Progenitor cell of endocrine pancreas (in vitro differentiated cells): Measurements from ENCODE around the gene NDUFAF8. TPM values are rescaled to one million over a fixed set of nuclear protein-coding genes. Genes with fewer than 3 reads are reported as not detected.

Source experiments
- DNase-seq: peaks from one replicate; pipeline ENCODE4 v3.0.0; 2021; ENCODE audit warnings: low spot score; ENCODE audit not compliant: unreplicated experiment
- H3K27ac Mint-ChIP-seq: 2 replicates; pipeline ENCODE4 v1.8.0; 2021; ENCODE audit warnings: mild to moderate bottlenecking, moderate library complexity, mixed read lengths
- H3K27me3 Mint-ChIP-seq: 2 replicates; pipeline ENCODE4 v1.8.0; 2021; ENCODE audit warnings: mixed read lengths
- H3K36me3 Mint-ChIP-seq: 2 replicates; pipeline ENCODE4 v1.8.0; 2022; ENCODE audit warnings: mixed read lengths; ENCODE audit not compliant: insufficient read depth
- H3K4me1 Mint-ChIP-seq: 2 replicates; pipeline ENCODE4 v1.8.0; 2021; ENCODE audit warnings: low read depth, mixed read lengths
- H3K4me3 Mint-ChIP-seq: 2 replicates; pipeline ENCODE4 v1.8.0; 2021; ENCODE audit warnings: low read depth, mild to moderate bottlenecking, moderate library complexity, mixed read lengths
- H3K9me3 Mint-ChIP-seq: 2 replicates; pipeline ENCODE4 v1.8.0; 2021; ENCODE audit warnings: low read depth, mixed read lengths
- long read RNA-seq: library from polyadenylated mRNA; unstranded; transcript quantifications from one replicate; pipeline ENCODE4 v2.0.0, GENCODE V29; 2020
- total RNA-seq: library from RNA; stranded (reverse); gene quantifications from 2 replicates; pipeline ENCODE4 v1.2.1, GENCODE V29; 2021
- TF ChIP-seq, protein P1 (sequence below): fragments of 200-600 bp; sonication (generic); IDR thresholded peaks from one replicate; pipeline ENCODE4 v1.5.0; 2021; ENCODE audit warnings: antibody characterized with exemption, mild to moderate bottlenecking; ENCODE audit not compliant: unreplicated experiment

The NDUFAF8 gene, protein sequence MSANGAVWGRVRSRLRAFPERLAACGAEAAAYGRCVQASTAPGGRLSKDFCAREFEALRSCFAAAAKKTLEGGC
- total RNA-seq, result 39.7 and 43.6 TPM in 2 replicates
- long read RNA-seq, result 0 reads

DNA sequence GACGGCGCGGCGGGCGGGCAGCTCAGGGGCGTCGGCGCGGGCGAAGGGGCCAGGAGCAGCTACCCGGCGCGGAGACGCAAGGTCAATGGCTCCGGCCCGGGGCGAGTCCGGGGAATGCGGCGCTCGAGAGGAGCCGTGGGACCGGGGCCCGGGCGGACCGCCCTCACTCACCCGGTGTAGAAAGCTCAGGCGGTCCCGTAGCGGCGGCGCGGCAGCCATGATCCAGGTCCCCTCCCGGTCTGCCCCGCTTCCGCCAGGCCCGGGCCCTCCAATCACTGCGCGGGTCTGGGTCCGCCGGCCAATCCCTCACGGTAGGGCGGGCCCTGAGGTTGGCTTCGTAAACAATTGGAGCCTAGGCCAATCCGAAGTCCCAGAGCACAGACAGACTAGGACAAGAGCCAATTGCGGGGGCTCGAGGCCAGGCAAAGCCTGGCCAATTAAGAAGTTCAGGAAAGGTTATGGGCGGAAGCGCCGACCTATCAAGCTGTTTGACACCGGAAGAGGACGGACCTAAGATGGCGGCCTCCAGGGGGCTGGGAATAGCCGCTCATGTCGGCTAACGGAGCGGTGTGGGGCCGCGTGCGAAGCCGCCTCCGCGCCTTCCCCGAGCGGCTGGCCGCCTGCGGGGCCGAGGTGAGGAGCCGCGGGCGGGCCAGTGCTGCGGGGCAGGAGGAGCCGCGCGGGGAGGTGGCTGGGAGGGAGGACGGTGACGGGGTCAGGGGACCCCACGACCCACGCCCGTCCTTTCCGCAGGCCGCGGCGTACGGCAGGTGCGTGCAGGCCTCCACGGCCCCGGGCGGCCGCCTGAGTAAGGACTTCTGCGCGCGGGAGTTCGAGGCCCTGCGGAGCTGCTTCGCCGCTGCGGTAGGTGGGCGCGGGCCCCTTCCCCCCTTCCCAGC is at the start of gene NDUFAF8, which contains the start of gene TEPSIN:
Gene NDUFAF8, plus strand, starts transcription at position 504 of the 899 bp plus-strand sequence. Its CDS starts 46 bp downstream, at position 550.
Gene TEPSIN, minus strand, starts transcription at position 241 of the 899 bp plus-strand sequence. Its CDS starts 22 bp downstream, at position 219.
- Mint-ChIP-seq H3K9me3 (no peaks in the 10 kb centered on the region), H3K36me3 (peaks cover 5% of the 10 kb centered on the region), H3K4me1 (peaks cover 12% of the 10 kb centered on the region), H3K27ac (peak within 1 kb of the TSS; percentile 94), H3K27me3 (no peaks in the 10 kb centered on the region), H3K4me3 (peak within 1 kb of the TSS; percentile 89)
- TF ChIP-seq, protein P1, sequence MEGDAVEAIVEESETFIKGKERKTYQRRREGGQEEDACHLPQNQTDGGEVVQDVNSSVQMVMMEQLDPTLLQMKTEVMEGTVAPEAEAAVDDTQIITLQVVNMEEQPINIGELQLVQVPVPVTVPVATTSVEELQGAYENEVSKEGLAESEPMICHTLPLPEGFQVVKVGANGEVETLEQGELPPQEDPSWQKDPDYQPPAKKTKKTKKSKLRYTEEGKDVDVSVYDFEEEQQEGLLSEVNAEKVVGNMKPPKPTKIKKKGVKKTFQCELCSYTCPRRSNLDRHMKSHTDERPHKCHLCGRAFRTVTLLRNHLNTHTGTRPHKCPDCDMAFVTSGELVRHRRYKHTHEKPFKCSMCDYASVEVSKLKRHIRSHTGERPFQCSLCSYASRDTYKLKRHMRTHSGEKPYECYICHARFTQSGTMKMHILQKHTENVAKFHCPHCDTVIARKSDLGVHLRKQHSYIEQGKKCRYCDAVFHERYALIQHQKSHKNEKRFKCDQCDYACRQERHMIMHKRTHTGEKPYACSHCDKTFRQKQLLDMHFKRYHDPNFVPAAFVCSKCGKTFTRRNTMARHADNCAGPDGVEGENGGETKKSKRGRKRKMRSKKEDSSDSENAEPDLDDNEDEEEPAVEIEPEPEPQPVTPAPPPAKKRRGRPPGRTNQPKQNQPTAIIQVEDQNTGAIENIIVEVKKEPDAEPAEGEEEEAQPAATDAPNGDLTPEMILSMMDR, result no peak
- peak; percentile 88 for DNase-seq

DNA sequence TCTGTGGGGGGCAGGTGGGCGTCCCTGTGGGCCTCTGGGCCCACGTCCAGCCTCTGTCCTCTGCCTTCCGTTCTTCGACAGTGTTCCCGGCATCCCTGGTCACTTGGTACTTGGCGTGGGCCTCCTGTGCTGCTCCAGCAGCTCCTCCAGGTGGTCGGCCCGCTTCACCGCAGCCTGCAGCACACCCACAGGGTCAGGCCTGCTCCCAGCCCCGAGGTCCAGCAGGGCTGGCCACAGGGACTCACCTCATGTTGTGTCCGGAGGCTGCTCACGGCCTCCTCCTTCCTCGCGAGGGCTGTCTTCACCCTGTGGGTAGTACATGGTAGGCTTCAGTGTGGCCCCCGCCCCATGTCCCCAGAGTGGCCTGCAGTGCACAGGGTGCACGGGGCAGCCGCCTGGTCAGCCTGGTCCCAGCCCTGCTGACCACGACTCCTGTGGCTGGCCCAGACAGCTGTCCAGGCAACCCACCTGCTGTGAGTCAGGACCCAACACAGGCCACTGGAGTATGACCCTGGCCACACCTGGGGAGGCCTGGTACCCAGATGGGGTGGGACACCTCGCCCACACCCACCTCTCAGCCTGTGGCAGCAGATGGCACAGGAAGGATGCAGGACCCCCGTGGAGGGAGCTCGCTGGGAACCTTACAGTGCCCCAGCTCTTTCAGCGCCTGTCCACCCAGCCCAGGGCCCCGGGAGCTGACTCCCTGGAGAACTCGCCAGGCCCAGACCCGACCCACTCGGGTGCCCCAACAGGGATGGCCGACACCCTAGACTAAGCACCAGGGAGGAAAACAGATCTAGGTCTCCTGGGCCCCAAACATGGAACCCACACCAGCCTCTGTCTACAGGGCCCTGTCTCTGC is 49.2 kb upstream of the NDUFAF8 start:
- TF ChIP-seq, protein P1, result peak; percentile 49
- Mint-ChIP-seq H3K27ac (no peak overlapping the region), H3K9me3 (no peaks in the 10 kb centered on the region), H3K36me3 (no peaks in the 10 kb centered on the region), H3K4me1 (no peaks in the 10 kb centered on the region), H3K4me3 (no peak overlapping the region), H3K27me3 (no peaks in the 10 kb centered on the region)
- DNase-seq, result no peak

DNA sequence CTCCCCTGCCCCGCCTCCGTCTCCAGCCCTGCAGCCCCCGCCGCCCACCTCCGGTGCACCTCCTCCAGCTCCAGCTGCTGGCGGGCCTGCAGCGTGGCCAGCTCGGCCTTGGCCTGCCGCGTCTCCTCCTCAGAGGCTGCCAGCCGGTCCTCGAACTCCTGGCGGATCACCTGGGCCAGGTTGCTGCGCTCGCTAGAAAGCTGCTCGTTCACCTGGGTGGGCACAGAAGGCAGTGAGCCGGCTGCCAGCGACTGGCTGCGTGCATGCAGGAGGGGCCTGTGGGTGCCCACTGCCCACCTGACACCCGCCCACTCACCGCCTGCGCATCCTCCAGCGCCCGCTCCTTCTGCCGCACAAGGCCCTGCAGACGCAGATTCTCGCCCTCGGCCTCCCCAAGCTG is 48.5 kb upstream of the NDUFAF8 start:
- Mint-ChIP-seq H3K36me3 (no peaks in the 10 kb centered on the region), H3K27ac (no peak overlapping the region), H3K4me3 (no peak overlapping the region), H3K27me3 (no peaks in the 10 kb centered on the region), H3K4me1 (no peaks in the 10 kb centered on the region), H3K9me3 (no peaks in the 10 kb centered on the region)
- TF ChIP-seq, protein P1, result no peak
- DNase-seq, result no peak

DNA sequence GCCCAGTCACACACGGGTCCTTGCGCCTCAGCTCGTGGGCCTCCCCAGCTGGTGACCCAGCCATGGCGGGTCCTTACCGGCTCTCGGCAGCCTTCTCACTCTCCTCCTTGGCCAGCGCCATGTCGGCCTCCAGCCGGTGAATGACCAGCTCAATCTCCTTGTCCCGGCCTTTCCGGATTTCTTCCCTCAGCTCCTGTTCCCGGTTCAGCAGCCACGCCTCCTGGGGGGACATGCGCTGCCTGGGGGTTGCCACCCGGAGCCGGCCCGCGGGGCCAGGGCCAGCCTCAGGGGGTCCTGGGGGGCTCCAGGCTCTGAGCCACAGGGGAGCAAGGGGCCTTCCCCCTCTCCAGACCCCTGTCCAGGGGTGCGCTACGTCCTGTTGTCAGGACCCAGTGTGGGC is 48.0 kb upstream of the NDUFAF8 start:
- Mint-ChIP-seq H3K4me1 (no peaks in the 10 kb centered on the region), H3K9me3 (no peaks in the 10 kb centered on the region)
- DNase-seq, result no peak

More for the DNA sequence above, 48.0 kb upstream of the NDUFAF8 start:
- TF ChIP-seq, protein P1, result no peak
- Mint-ChIP-seq H3K36me3 (no peaks in the 10 kb centered on the region), H3K27me3 (no peaks in the 10 kb centered on the region), H3K27ac (no peak overlapping the region), H3K4me3 (no peak overlapping the region)
